GM20431 (cell line): ENCODE data around the gene SPRYD4.

ENCODE experiments used
- in situ Hi-C: fragments of 300-500 bp; cut with MseI, MboI; formaldehyde crosslinking; loops from one replicate; pipeline ENCODE4 v1.15.0; 2020; ENCODE audit warnings: low sequenced_read_pairs; ENCODE audit not compliant: unreplicated experiment

SPRYD4 gene

GRCh38 chr12:56517854-56518253 lies 49.5 kb downstream of the SPRYD4 start:
- in situ Hi-C loops, result loop anchor here (10.0 kb wide), 1 partner anchor 47 kb away; no protein-coding TSS in a partner anchor

GRCh38 chr12:56518570-56518969 lies 50.2 kb downstream of the SPRYD4 start:
- in situ Hi-C loops, result loop anchor here (10.0 kb wide), 1 partner anchor 46 kb away; no protein-coding TSS in a partner anchor

GRCh38 chr12:56520048-56520447 lies 51.7 kb downstream of the SPRYD4 start:
- in situ Hi-C loops, result no loop called here

- in situ Hi-C loops, result no loop called here
These were observed 52.1 kb downstream of the SPRYD4 start for GRCh38 chr12:56520506-56520905.

GRCh38 chr12:56521209-56521589 lies 52.8 kb downstream of the SPRYD4 start:
- in situ Hi-C loops, result no loop called here

GRCh38 chr12:56521590-56522371 lies 53.4 kb downstream of the SPRYD4 start, which contains the start of gene RBMS2:
TSS of gene RBMS2 (plus strand) at chr12:56521820. CDS start at chr12:56522024, 204 bp downstream.
- in situ Hi-C loops, result no loop called here

- in situ Hi-C loops, result no loop called here
These were observed 54.2 kb downstream of the SPRYD4 start for GRCh38 chr12:56522411-56523193.

- in situ Hi-C loops, result no loop called here
These were observed 60.5 kb downstream of the SPRYD4 start for GRCh38 chr12:56528846-56529245.
